ENCODE measurements around the gene EDC3. TPM values are rescaled to one million over a fixed set of nuclear protein-coding genes. Genes with fewer than 3 reads are reported as not detected.
"Not testable (repeated sequence)": the region's sequence is repeated elsewhere in the genome, so short reads cannot be mapped to it uniquely, and the experiment has no call there.

The EDC3 gene
- total RNA-seq, 1 donor from 2014 or later = 42.9 TPM

GRCh38 chr15:74630284-74631086 is 65.3 kb downstream of the EDC3 start:
- Mint-ChIP-seq H3K4me3 (ENCODE audit: unreplicated experiment) (no peak overlapping the region), H3K4me1 (ENCODE audit: unreplicated experiment) (no peaks in the 10 kb centered on the region), H3K9me3 (ENCODE audit: unreplicated experiment) (no peaks in the 10 kb centered on the region), H3K36me3 (ENCODE audit: unreplicated experiment) (peaks cover 31% of the 10 kb centered on the region), H3K27ac (ENCODE audit: unreplicated experiment) (no peak overlapping the region), H3K27me3 (ENCODE audit: unreplicated experiment) (no peaks in the 10 kb centered on the region)
- DNase-seq (ENCODE audit: extremely low spot score, unreplicated experiment) = no peak
- TF ChIP-seq CTCF (IDR thresholded peaks at IDR 0.05) = no peak

- peaks cover 29% of the 10 kb centered on the region for H3K36me3 Mint-ChIP-seq (ENCODE audit: unreplicated experiment)
- DNase-seq (ENCODE audit: extremely low spot score, unreplicated experiment); H3K27me3 Mint-ChIP-seq (ENCODE audit: unreplicated experiment); H3K4me1 Mint-ChIP-seq (ENCODE audit: unreplicated experiment); H3K9me3 Mint-ChIP-seq (ENCODE audit: unreplicated experiment); H3K4me3 Mint-ChIP-seq (ENCODE audit: unreplicated experiment); H3K27ac Mint-ChIP-seq (ENCODE audit: unreplicated experiment): not testable (repeated sequence)
Observed at GRCh38 chr15:74629696-74630095, 66.1 kb downstream of the EDC3 start.

GRCh38 chr15:74628949-74629348 is 66.9 kb downstream of the EDC3 start:
- Mint-ChIP-seq H3K9me3 (ENCODE audit: unreplicated experiment) (no peaks in the 10 kb centered on the region), H3K27me3 (ENCODE audit: unreplicated experiment) (no peaks in the 10 kb centered on the region), H3K36me3 (ENCODE audit: unreplicated experiment) (peaks cover 29% of the 10 kb centered on the region), H3K4me1 (ENCODE audit: unreplicated experiment) (no peaks in the 10 kb centered on the region), H3K4me3 (ENCODE audit: unreplicated experiment) (no peak overlapping the region), H3K27ac (ENCODE audit: unreplicated experiment) (no peak overlapping the region)
- DNase-seq (ENCODE audit: extremely low spot score, unreplicated experiment) = no peak
- TF ChIP-seq CTCF (IDR thresholded peaks at IDR 0.05) = no peak

GRCh38 chr15:74628199-74628598 is 67.6 kb downstream of the EDC3 start:
- Mint-ChIP-seq H3K4me1 (ENCODE audit: unreplicated experiment) (no peaks in the 10 kb centered on the region), H3K9me3 (ENCODE audit: unreplicated experiment) (no peaks in the 10 kb centered on the region), H3K36me3 (ENCODE audit: unreplicated experiment) (peaks cover 30% of the 10 kb centered on the region), H3K4me3 (ENCODE audit: unreplicated experiment) (no peak overlapping the region), H3K27ac (ENCODE audit: unreplicated experiment) (no peak overlapping the region), H3K27me3 (ENCODE audit: unreplicated experiment) (no peaks in the 10 kb centered on the region)
- DNase-seq (ENCODE audit: extremely low spot score, unreplicated experiment) = no peak
- no peak for TF ChIP-seq CTCF (IDR thresholded peaks at IDR 0.05)

GRCh38 chr15:74627766-74628165 is 68.1 kb downstream of the EDC3 start:
- no peak for DNase-seq (ENCODE audit: extremely low spot score, unreplicated experiment)
- Mint-ChIP-seq H3K36me3 (ENCODE audit: unreplicated experiment) (peaks cover 33% of the 10 kb centered on the region), H3K4me1 (ENCODE audit: unreplicated experiment) (no peaks in the 10 kb centered on the region), H3K27ac (ENCODE audit: unreplicated experiment) (no peak overlapping the region), H3K9me3 (ENCODE audit: unreplicated experiment) (no peaks in the 10 kb centered on the region), H3K27me3 (ENCODE audit: unreplicated experiment) (no peaks in the 10 kb centered on the region), H3K4me3 (ENCODE audit: unreplicated experiment) (no peak overlapping the region)
- no peak for TF ChIP-seq CTCF (IDR thresholded peaks at IDR 0.05)
